Femur (tissue), 1 donor: ENCODE results near the gene OR2S2.
"Not testable (repeated sequence)": the region's sequence is repeated elsewhere in the genome, so short reads cannot be mapped to it uniquely, and the experiment has no call there.

Experiments used
- DNase-seq: peaks from one replicate; pipeline ENCODE4 v3.0.0-alpha.2; 2017

Gene OR2S2

DNA sequence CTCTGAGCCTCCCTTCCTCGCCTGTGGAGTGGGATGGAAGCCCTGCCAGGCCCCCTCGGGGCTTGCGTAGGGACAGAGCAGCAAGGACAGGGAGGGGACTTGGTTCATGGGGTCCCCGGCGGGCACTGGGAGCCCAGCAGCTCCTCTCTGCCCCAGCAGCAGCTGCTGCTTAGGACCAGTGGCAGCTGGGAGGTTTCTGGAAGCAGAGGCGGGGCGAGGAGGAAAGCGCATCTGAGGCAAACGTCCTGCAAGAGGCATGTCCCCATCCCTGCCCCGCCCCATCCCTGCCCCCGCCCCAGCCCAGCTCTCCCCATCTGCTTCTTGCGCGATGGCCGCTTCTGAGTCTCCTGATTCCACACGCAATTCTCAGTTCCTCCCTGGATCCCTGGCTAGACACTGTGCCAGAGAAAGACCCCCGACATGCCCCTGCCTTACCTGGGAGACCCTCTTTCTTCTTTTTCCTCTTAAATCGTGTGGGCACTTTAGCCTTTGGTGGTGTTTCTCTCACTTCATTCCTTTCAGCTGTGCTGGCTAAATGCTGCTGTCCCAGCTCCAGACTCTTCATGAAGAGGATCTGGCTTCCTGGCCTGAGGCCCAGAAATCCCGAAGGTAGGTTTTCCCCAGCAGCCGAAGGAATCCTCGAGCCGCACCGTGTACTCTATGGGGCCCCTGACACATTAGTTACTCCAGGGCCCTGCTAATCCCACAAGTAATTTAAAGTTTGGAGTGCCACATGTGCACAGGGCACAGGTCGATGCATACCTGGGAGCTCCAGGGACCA is 4.4 kb upstream of the OR2S2 start:
- DNase-seq: no peak

DNA sequence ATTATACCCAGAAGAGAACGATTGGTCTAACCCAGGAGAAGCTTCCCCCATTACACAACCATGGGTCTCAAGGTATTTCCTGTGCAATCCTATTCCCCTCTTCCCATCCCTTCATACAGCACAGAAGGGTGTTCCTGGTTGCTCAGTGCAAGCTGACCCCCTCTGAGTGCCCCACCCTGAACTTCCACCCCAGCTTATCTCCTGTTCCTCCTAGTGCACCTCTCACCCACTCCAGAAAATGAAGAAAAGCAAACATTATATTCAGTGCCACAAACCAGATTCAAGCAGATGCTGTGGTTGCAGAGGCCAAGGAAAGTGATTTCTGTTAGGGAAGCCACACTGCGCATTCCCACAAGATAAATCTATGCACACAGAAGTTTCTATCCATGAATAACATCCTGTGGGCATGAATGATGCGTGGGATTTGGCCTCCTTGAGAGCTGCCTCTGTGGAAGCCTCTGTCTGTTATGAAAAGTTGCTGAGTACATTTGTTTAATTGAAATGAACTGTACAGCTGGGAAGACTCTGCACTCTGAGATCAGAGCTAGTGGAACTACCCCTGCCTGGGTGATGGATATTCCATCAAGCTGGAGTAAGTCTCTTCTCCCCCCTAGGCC is 2.2 kb upstream of the OR2S2 start:
- DNase-seq: no peak

DNA sequence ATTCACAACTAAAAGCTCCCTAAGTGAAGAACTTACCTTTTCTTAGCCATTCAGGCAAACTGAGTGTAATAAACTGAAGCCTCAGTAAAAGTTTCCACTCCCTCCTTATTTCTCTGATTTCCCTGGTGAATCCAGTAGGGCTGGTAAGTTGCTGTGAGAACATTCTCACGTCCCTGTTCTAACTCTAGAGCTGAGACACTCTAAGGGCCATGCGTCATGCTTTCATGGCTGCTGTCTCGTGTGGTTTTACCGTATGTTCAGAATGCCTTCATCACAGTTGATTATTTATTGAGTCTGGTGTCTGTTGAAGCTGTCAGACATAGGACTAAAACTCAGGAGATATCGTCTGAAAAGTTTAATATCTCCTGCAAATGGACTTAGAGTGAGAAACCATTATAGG is 1.3 kb downstream of the OR2S2 start:
- no peak for DNase-seq

GRCh38 chr9:35954942-35955546 is 2.9 kb downstream of the OR2S2 start:
- DNase-seq: peak; percentile 67

DNA sequence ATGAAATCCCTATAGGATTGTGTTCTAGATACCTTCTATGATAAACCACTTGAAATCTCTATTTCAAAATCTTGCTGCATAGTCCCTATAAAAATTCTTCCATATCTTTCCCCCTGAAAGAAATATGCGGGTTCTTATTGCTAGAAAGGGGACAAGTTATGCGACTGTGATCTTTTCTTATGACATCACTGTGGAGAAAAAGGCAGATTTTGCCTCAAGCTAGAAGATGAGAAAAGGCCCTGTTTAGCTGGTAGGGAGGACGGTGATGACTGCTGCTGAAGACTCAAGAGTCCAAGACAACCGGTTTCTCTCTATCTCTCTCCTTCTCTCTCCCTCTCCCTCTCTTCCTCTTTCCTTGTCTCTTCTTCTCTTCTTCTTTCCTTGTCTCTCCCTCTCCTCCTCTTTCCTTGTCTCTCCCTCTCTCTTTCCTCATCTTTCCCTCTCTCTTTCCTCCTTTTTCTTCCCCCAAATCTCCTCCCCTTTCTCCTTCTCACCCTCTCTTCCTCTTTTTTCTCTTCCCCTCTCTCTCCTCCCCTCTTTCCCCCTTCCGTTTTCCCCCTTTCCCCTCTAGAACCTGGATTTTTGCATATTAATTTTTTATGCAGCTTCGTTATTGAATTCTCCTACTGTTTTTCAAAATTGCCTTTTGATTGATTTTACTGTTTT is 5.3 kb downstream of the OR2S2 start:
- DNase-seq: no peak

DNA sequence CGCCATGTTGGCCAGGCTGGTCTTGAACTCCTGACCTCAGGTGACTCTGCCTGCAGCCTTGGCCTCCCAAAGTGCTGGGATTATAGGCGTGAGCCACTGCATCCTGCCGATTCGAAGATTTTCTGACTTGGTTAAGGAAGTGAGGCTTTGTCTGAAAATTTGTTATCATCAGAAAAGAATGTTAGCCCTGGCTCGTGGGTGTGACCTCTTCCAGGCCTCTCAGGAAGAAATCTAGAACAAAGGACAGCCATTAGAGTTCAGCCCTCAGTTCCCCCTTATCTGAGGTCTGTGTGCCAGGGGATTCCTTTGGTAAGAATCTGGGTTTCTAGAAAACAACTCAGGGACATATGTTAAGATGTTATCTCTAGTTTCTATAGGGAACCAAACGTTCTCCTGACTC is 6.2 kb downstream of the OR2S2 start:
- no peak for DNase-seq

- no peak for DNase-seq
These were observed 9.0 kb downstream of the OR2S2 start for GRCh38 chr9:35948901-35949318.

DNA sequence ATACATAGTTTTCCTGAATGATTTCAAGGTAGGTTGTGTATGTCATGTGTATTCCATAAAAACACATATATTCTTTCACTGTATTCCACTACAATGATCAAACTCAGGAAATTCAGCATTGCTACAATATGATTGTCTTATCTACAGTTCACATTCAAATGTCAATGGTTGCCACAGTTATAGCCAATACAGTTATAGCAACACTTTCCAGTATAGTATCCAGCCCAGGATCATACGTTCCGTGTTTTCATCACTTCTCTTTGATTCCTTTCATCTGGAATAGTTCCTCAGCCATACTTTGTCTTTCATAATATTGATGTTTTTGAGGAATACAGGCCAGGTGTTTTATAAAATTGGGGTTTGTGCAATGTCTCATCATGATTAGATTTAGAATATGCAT is 9.5 kb downstream of the OR2S2 start:
- DNase-seq: no peak

- peak; percentile 78 for DNase-seq
These were observed 12.5 kb downstream of the OR2S2 start for GRCh38 chr9:35945341-35946018.

GRCh38 chr9:35944841-35945240 is 13.1 kb downstream of the OR2S2 start:
- DNase-seq: no peak

DNA sequence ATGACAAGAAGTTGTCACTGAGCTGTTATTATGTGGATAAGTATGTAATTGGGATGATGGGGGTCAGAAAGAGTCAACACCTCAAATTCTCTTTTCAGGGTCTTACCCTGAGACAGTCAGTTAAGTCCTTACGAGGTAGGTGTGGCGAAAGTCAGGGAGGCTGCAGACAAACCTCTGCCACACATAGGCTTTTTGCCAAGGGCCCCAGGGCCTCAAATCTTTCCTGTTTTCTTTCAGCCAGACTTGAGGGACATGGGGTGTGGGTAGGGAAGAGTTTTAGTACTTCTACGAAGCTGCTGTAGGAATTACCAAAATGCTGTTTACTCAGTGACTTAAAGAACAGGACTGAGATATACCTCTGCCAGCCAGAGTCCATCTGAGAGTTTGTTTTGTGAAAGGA is 13.8 kb downstream of the OR2S2 start:
- DNase-seq: no peak

GRCh38 chr9:35942286-35942685 is 15.7 kb downstream of the OR2S2 start:
- DNase-seq: no peak

DNA sequence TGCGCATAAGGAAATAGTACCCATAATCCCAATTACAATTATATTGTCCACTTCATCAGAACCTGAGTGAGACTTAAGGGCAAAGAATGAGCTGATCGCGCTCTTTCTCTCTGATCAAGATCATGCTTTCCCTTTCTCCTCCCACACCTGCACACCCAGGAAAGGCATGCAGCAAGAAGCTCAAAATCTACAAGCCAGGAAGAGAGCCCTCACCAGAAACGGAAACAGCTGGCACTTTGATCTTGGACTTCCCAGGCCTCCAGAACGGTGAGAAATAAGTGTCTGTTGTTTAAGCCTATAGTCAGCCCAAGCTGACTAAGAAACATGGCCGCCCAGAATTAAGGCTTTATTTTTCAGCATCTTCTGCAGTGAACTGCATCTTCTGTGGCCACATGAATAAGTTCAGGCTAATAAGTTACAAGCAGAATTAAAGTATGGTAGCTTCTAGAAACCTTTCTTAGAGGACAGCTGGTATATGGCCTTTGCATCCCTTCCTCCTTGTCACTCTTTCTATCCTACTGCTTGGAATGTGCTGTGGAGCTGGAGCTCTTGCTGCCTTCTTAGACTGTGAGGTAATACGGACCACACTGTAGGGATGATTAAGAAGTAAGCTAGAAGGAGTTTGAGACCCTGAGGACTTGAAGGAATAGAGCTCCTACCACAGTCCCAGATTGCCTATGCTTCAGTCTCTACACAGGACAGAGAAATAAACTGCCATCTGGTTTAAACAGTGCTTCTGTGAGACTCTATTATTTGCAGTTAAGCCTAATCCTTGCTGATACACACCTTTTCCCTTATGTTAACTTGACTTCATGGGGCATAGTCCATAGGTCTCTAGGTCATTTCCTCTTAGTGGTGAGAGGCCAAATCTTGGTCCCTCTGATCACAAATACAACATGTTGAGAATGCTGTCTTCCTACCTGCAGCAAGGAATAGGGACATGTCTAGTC is 17.2 kb downstream of the OR2S2 start:
- no peak for DNase-seq

DNA sequence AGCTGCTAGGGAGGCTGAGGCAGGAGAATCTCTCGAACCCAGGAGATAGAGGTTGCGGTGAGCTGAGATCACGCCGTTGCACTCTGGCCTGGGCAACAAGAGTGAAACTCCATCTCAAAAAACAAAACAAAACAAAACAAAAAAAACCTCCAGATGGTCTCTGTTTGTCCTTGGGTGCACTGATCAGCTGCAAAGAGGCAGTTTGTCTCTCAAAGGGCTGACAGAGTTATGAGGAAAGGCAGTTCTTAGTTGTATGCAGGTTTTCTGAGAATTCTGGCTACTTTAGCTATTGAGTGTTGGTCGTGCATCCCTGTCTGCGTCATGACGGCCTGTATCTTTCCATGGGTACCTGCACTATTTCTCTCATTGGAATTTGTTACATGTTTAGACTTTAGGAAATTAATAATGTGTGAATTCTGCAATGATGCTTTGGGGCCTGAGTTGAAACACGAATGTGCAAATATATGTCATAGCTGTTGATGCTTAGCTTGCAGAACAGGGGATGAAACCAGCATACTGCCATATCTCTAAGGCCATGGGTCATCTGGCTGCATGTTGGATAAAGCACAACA is 18.2 kb downstream of the OR2S2 start:
- no peak for DNase-seq

- DNase-seq: no peak
These were observed 19.2 kb downstream of the OR2S2 start for GRCh38 chr9:35938474-35939356.

DNA sequence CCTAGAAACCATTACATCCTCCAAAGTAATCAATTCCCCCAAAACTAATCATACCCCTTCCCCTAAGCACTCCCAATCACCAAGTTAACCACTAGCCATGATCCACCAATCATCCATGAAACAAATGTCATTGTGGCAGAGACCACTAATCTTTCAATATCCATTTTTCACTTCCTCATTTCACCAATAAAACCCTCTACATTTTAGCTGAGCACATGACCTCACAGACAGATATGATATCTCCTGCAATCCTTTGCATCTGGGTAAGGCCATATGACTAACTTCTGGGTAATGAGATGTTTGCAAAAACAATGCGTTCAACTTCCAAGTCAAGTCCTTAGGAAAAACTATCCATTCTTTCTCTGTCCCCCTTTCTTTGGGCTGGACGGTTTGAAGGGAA is 20.7 kb downstream of the OR2S2 start:
- no peak for DNase-seq

DNA sequence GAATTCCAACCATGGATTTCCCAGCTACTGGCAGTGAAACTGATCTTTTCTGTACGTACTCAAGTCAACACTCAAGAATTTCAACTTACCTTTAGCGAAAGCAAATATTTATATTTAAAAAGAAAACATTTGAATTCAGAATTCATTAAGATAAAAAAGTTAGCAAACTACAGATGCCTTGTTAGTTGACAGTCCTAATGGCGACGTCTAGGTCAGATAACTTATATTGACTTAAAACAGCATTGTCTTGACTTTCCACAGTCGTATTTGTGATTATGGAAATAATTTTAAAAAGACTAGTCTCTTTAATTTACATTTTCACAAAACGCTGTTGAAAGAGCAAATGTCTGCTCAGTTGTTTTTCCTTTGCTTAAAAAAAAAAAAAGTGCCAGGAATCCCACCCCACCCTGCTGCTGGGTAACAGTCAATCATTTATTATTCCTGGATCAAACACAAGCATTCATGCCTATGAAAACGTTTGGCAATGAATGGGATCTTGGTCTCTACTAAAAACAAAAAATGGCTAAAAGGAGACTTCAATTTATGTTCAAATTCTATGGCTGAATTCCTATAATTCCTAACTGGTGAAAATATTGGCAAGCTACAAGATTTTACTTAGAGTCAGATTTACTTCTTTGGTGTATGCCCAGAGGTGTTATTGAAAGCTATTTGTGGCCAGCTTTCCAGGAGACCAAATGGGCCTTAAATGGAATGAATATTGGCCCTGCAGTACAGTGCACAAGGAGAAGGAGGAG is 22.0 kb downstream of the OR2S2 start:
- DNase-seq: no peak

DNA sequence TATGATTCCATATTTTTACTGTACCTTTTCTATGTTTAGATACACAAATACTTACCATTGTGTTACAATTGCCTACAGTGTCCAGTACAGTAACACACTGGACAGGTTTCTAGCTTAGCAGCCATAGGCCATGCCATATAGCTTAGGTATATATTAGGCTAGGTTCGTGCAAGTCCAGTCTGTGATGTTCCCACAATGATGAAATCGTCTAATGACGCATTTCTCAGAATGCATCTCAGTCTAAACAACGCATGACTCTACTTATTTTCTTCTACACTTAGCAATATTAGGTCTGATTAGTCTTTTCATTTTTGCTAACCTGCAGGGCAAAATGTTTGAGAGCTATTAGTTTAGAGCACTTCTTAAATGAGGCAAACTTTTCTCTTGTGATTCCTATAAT is 22.7 kb downstream of the OR2S2 start:
- DNase-seq: no peak

DNA sequence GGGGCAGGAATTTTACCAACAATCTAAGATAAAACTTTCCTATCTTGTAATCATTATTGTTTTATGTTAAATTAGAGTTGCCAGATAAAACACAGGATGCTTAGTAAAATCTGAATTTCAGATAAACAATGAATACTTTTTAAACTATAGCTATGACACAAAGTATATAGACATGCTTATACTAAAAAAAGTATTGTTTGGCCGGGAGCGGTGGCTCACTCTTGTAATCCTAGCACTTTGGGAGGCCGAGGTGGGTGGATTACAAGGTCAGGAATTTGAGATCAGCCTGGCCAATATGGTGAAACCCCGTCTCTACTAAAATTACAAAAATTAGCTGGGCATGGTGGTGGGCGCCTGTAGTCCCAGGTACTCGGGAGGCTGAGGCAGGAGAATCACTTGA is 23.9 kb downstream of the OR2S2 start:
- not testable (repeated sequence) for DNase-seq
